AG04449 (cell line): ENCODE results near the gene ACBD6.

Source experiments
- CTCF ChIA-PET: fragments of 350-600 bp; formaldehyde crosslinking; extraction: SDS; loops from one replicate; lab custom pipeline; 2021; ENCODE audit warnings: antibody characterized with exemption; lab: Yijun Ruan, JAX
- POLR2A ChIA-PET: fragments of 400-600, 350-600 bp; formaldehyde crosslinking; extraction: SDS; loops from one replicate; lab custom pipeline; 2020; ENCODE audit warnings: antibody characterized with exemption, inconsistent platforms; lab: Yijun Ruan, JAX
- DNase-seq: peaks from one replicate; pipeline ENCODE4 v3.0.0-alpha.2; 2010; ENCODE audit warnings: low read depth, low spot score
- H3K4me3 ChIP-seq: 2 replicates; pipeline ENCODE4 v1.5.1; 2011; ENCODE audit warnings: low read depth, mild to moderate bottlenecking, control low read depth, low read length
- TF ChIP-seq, protein P1 (sequence below): IDR thresholded peaks from one replicate; pipeline ENCODE4 v1.5.1; 2011; ENCODE audit warnings: mild to moderate bottlenecking, moderate library complexity, low read length, control low read depth, inconsistent platforms; ENCODE audit not compliant: insufficient read depth; ENCODE audit errors: missing control alignments

ACBD6 gene

DNA sequence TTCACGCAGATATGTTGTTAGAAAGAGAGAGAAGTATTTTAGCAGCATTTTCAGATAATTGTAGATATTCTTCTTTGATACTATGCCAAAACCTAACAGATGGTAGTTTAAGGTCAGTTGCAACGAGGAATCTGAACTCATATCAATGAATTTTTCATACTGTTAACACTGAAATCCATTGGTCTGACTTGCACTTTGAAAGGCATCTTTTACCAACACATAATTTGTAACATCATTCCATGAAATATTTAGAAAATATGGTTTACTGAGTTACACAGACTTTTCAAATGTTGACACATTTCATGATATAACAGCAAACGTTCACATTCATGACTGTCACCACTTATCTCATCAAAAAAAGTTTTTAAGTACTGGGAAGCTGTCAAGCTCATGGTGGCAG lies 4.6 kb downstream of the ACBD6 start:
- DNase-seq, result no peak
- ChIA-PET CTCF (interaction anchor here (1.6 to 2.3 kb wide), 2 partner anchors 15 to 32 kb away, joined by 3 to 9 read pairs; no protein-coding TSS in a partner anchor), POLR2A (no interaction called here)
- no peak overlapping the region for H3K4me3 ChIP-seq
- TF ChIP-seq, protein P1, sequence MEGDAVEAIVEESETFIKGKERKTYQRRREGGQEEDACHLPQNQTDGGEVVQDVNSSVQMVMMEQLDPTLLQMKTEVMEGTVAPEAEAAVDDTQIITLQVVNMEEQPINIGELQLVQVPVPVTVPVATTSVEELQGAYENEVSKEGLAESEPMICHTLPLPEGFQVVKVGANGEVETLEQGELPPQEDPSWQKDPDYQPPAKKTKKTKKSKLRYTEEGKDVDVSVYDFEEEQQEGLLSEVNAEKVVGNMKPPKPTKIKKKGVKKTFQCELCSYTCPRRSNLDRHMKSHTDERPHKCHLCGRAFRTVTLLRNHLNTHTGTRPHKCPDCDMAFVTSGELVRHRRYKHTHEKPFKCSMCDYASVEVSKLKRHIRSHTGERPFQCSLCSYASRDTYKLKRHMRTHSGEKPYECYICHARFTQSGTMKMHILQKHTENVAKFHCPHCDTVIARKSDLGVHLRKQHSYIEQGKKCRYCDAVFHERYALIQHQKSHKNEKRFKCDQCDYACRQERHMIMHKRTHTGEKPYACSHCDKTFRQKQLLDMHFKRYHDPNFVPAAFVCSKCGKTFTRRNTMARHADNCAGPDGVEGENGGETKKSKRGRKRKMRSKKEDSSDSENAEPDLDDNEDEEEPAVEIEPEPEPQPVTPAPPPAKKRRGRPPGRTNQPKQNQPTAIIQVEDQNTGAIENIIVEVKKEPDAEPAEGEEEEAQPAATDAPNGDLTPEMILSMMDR, result no peak

DNA sequence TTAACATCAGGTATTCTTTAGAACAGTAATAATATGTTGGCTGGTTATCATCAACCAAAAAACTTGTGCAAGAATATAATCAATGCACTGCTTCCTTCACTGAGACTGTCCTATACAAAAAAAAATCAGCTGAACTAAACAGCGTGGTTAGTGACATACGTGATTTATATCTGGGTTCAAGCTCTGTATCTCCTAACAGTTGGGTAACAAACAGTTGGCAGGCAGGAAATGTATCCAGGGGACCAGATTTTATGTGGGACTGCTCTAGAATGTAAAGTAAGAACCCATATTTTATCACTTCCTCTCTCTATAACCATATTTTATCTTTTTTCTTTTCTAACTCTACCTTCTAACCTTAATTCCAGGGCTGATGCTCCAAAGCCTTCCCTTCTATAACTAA lies 8.0 kb downstream of the ACBD6 start:
- POLR2A ChIA-PET, result no interaction called here
- DNase-seq, result no peak
- TF ChIP-seq, protein P1, result no peak
- CTCF ChIA-PET, result interaction anchor here (1.3 to 4.7 kb wide), 3 partner anchors 12 to 306 kb away, joined by 3 to 46 read pairs (median 5); no protein-coding TSS in a partner anchor
- no peak overlapping the region for H3K4me3 ChIP-seq

DNA sequence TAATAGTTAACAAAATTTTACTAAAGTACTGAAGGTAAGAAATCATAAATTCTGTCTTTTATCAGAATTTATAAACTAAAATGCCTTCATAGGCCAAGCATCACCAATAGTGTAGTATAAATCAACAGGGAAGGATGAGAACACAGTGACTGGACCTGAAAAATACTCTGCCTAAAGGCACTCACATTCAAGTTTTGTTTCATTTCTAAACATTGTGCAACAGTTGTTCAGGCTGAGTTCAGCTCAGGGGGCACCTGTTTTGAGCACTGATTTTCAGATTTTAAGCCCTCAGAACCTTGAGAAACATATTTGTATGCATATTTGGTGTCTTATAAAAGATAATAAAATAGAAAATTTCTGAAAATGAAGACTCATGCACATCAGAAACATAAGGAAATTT lies 12.4 kb downstream of the ACBD6 start:
- DNase-seq, result no peak
- CTCF ChIA-PET, result interaction anchor here (2.3 to 2.4 kb wide), 2 partner anchors 11 to 237 kb away, joined by 16 to 21 read pairs; no protein-coding TSS in a partner anchor
- TF ChIP-seq, protein P1, result no peak

DNA sequence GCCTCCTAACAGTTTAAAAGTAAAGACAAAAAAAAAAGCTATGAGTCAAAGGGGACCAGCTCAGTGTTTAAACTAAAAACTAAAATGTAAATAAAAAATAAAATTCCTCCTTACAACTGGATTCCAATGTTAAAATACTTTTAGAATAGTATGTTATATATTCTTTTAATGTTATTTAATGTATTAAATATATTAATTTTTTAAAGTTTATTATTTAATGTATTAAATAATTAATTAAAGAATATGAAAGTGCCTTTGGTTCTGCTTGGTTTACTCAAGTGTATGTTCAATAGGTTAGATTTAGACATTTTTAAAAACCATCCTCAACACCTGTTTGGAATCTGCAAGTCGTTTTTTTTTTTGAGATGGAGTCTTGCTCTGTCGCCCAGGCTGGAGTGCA lies 13.1 kb downstream of the ACBD6 start:
- no peak overlapping the region for H3K4me3 ChIP-seq
- POLR2A ChIA-PET, result interaction anchor here (0.6 kb wide), 1 partner anchor 10 kb away, joined by 3 read pairs; no protein-coding TSS in a partner anchor
- CTCF ChIA-PET, result interaction anchor here (1.3 to 2.4 kb wide), 5 partner anchors 9 to 374 kb away, joined by 3 to 21 read pairs (median 5); no protein-coding TSS in a partner anchor
- TF ChIP-seq, protein P1, result no peak
- no peak for DNase-seq

More for the DNA sequence above, 12.4 kb downstream of the ACBD6 start:
- H3K4me3 ChIP-seq, result no peak overlapping the region
- POLR2A ChIA-PET, result no interaction called here

DNA sequence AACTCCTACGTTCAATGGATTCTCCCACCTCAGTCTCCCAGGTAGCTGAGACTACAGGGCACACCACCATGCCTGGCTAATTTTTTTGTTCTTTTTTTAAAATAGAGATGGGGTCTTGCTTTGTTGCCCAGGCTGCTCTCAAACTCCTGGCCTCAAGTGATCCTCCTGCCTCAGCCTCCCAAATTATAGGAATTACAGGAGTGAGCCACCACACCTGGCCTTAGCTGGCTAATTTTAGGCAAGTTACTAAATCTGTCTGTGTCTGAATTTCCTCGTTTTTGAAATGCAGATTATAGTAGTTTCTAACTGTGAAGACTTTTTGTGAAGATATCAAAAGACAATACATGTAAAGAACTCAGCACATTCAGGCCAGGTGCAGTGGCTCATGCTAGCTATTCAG lies 13.7 kb downstream of the ACBD6 start:
- TF ChIP-seq, protein P1, result no peak
- ChIA-PET POLR2A (no interaction called here), CTCF (interaction anchor here (1.3 to 2.4 kb wide), 5 partner anchors 10 to 374 kb away, joined by 3 to 21 read pairs (median 5); no protein-coding TSS in a partner anchor)
- DNase-seq, result no peak
- H3K4me3 ChIP-seq, result no peak overlapping the region

DNA sequence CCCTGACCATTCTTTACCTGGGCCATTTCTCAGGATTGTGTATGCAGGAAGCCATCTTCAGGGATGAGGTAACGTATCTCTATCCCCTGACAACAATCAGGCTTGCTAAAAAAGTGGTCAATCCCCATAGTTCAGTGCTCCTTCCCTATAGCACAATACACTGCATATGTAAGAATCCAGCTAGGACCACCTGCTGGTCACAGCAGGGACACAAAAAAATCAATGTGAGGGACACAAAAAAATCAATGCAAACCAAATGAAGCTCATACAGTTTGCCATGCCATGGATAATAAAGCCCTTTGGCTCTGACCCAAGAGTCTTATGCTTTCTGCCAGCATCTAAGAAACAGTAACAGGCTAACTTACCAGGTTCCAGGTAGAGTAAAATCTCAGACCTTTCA lies 16.3 kb downstream of the ACBD6 start:
- CTCF ChIA-PET, result interaction anchor here (1.7 kb wide), 1 partner anchor 233 kb away, joined by 8 read pairs; no protein-coding TSS in a partner anchor
- POLR2A ChIA-PET, result no interaction called here
- no peak for DNase-seq
- H3K4me3 ChIP-seq, result no peak overlapping the region
- TF ChIP-seq, protein P1, result no peak
